BJ (cell line): ENCODE measurements around the gene SVOPL. TPM values are rescaled to one million over a fixed set of nuclear protein-coding genes. Genes with fewer than 3 reads are reported as not detected.

Source experiments
- CTCF ChIA-PET: fragments of 350-600 bp; formaldehyde crosslinking; extraction: SDS; loops from one replicate; lab custom pipeline; 2021; ENCODE audit warnings: antibody characterized with exemption, inconsistent platforms; lab: Yijun Ruan, JAX
- POLR2A ChIA-PET: fragments of 300-600 bp; sonication (Branson Sonifier 250); formaldehyde crosslinking; extraction: SDS; loops from one replicate; lab custom pipeline; 2021; ENCODE audit warnings: antibody characterized with exemption; lab: Charles Lee
- DNase-seq: peaks from one replicate; pipeline ENCODE4 v3.0.0-alpha.2; 2011; ENCODE audit warnings: low read depth
- H3K27me3 ChIP-seq: 2 replicates; pipeline ENCODE4 v1.6.0; 2011; ENCODE audit warnings: low read length; ENCODE audit not compliant: control insufficient read depth, insufficient read depth
- H3K36me3 ChIP-seq: 2 replicates; pipeline ENCODE4 v1.5.1; 2011; ENCODE audit warnings: low read length; ENCODE audit not compliant: control insufficient read depth, insufficient read depth
- H3K4me3 ChIP-seq: 2 replicates; pipeline ENCODE4 v1.5.1; 2011; ENCODE audit warnings: low read depth, mild to moderate bottlenecking, control low read depth, low read length
- CTCF ChIP-seq: IDR thresholded peaks from 2 replicates; pipeline ENCODE4 v1.5.1; 2011; ENCODE audit warnings: low read depth, mild to moderate bottlenecking, control low read depth, inconsistent platforms, low read length, moderate library complexity; ENCODE audit not compliant: insufficient read depth
- polyA minus RNA-seq: library from RNA; depleted of rRNA, polyadenylated mRNA; stranded (reverse); fragments of >200 nt; gene quantifications from 2 replicates; pipeline ENCODE4 v1.2.3, GENCODE V29; 2011; rRNA and poly(A)+ RNA removed
- polyA plus RNA-seq: library from polyadenylated mRNA; depleted of rRNA; stranded (reverse); fragments of >200 nt; gene quantifications from 2 replicates; pipeline ENCODE4 v1.2.3, GENCODE V29; 2011; rRNA removed

Gene SVOPL
- not detected in 2 replicates for polyA plus RNA-seq
- not detected in 2 replicates for polyA minus RNA-seq

DNA sequence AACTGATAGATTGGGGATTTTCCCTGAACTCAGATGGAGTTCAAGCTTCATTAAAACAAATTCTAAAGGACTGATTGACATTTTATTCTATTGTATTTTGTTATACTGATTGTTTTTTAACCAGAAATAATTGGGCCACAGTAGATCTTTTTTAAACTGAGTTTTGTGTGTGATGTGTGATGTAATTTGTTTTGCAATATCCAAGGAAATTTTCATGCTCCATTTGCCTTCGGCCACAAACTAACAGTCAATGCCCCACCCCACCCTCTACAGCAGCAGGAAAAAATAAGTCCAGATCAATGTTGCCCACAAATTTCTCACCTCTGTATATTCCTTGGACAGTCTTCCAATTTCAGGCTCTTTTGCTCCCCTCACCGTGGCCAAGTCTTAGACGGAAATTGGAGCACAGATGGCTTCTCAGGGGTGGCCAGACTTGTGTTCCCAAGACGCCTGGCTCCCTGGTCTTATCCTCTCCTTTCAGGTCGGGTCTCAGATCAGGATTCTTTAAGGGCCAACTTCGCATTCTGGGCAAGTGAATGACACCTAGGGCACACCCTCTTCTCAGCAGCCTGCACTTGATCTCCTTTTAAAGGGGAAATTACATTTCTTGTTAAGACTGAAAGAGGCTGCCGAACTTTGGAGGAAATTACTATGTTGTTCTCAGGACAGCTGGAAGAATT lies at the start of gene SVOPL:
TSS of gene SVOPL (minus strand) at position 506 of the 680 bp plus-strand sequence. CDS start 22,317 bp downstream, outside the sequence.
- H3K36me3 ChIP-seq, result no peaks in the 10 kb centered on the region
- no peaks in the 10 kb centered on the region for H3K27me3 ChIP-seq
- CTCF ChIA-PET, result no interaction called here
- no peak within 1 kb of the TSS for H3K4me3 ChIP-seq
- POLR2A ChIA-PET, result no interaction called here
- TF ChIP-seq CTCF, result no peak
- DNase-seq, result no peak

- Histone ChIP-seq H3K36me3 (no peaks in the 10 kb centered on the region), H3K27me3 (no peaks in the 10 kb centered on the region), H3K4me3 (no peak overlapping the region)
- CTCF ChIA-PET, result no interaction called here
- POLR2A ChIA-PET, result no interaction called here
- TF ChIP-seq CTCF, result no peak
- no peak for DNase-seq
These were observed 49.3 kb upstream of the SVOPL start for GRCh38 chr7:138750473-138750872.

DNA sequence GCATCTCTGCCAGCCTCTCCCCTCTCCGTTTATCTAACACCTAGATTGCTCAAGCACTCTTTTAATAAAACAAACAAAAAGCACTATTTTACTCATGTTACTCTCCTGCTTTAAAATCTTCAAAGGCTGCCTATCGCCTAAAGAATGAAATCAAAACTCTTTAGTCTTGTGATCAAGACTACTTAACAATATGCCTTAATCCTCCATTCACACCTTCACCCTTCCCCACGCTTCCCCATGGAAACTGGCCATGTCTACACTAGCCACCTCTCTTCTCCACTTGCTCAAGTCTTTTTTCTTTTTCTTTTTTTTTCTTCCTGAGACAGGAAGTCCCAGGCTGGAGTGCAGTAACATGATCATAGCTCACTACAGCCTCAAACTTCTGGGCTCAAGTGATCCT lies 48.8 kb upstream of the SVOPL start:
- CTCF ChIA-PET, result interaction anchor here (1.8 kb wide), 1 partner anchor 12 kb away, joined by 9 read pairs; no protein-coding TSS in a partner anchor
- no peaks in the 10 kb centered on the region for H3K36me3 ChIP-seq
- no peak overlapping the region for H3K4me3 ChIP-seq
- no peaks in the 10 kb centered on the region for H3K27me3 ChIP-seq
- DNase-seq, result no peak
- POLR2A ChIA-PET, result no interaction called here
- no peak for TF ChIP-seq CTCF

DNA sequence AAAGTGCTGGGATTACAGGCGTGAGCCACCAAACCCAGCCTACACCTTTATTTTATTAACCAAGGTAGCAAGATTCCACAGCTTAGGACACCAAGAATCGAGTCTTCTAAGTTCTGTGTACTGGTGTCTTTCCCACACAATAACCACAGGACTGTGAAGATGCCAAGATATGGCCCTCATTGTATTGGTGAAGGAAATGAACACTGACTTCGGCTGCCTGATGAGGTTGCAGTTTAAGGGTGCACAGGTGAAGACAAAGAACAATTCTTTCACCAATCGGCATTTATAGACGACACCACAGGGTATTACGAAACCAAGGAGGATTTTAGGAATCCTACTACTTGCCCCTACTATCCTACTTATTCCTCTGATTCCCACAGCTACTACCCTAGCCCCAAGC lies 47.5 kb upstream of the SVOPL start:
- no peaks in the 10 kb centered on the region for H3K27me3 ChIP-seq
- POLR2A ChIA-PET, result no interaction called here
- TF ChIP-seq CTCF, result no peak
- no peak overlapping the region for H3K4me3 ChIP-seq
- no peaks in the 10 kb centered on the region for H3K36me3 ChIP-seq
- CTCF ChIA-PET, result interaction anchor here (1.4 to 1.8 kb wide), 2 partner anchors 8 to 10 kb away, joined by 6 to 9 read pairs; no protein-coding TSS in a partner anchor
- no peak for DNase-seq

- no peaks in the 10 kb centered on the region for H3K36me3 ChIP-seq
- ChIA-PET CTCF (no interaction called here), POLR2A (no interaction called here)
- no peaks in the 10 kb centered on the region for H3K27me3 ChIP-seq
- no peak for DNase-seq
- TF ChIP-seq CTCF, result no peak
- H3K4me3 ChIP-seq, result no peak overlapping the region
These were observed 44.9 kb upstream of the SVOPL start for GRCh38 chr7:138746073-138746472.
